ENCODE results near the gene DCUN1D2.

Gene DCUN1D2

GRCh38 chr13:113428469-113428865 lies 62.0 kb downstream of the DCUN1D2 start:
- Histone ChIP-seq H3K4me1 (ENCODE audit: control insufficient read depth, insufficient read depth, low read length, poor library complexity, severe bottlenecking) (no peaks in the 10 kb centered on the region), H3K27ac (ENCODE audit: insufficient read depth, low read length, poor library complexity, severe bottlenecking) (no peak overlapping the region), H3K4me3 (ENCODE audit: insufficient read depth, low read depth, low read length, poor library complexity, severe bottlenecking) (no peak overlapping the region), H3K36me3 (ENCODE audit: control insufficient read depth, insufficient read depth, low read length) (no peaks in the 10 kb centered on the region), H3K27me3 (replicated peaks; ENCODE audit: control insufficient read depth, insufficient read depth, low read length, poor library complexity, severe bottlenecking) (no peaks in the 10 kb centered on the region), H3K9me3 (ENCODE audit: control insufficient read depth, low read length) (no peaks in the 10 kb centered on the region)
- DNase-seq = no peak

GRCh38 chr13:113427562-113428468 lies 62.7 kb downstream of the DCUN1D2 start:
- Histone ChIP-seq H3K9me3 (ENCODE audit: control insufficient read depth, low read length) (no peaks in the 10 kb centered on the region), H3K27me3 (replicated peaks; ENCODE audit: control insufficient read depth, insufficient read depth, low read length, poor library complexity, severe bottlenecking) (no peaks in the 10 kb centered on the region), H3K4me3 (ENCODE audit: insufficient read depth, low read depth, low read length, poor library complexity, severe bottlenecking) (no peak overlapping the region), H3K36me3 (ENCODE audit: control insufficient read depth, insufficient read depth, low read length) (no peaks in the 10 kb centered on the region), H3K4me1 (ENCODE audit: control insufficient read depth, insufficient read depth, low read length, poor library complexity, severe bottlenecking) (no peaks in the 10 kb centered on the region), H3K27ac (ENCODE audit: insufficient read depth, low read length, poor library complexity, severe bottlenecking) (no peak overlapping the region)
- DNase-seq = no peak

- no peaks in the 10 kb centered on the region for H3K9me3 ChIP-seq (ENCODE audit: control insufficient read depth, low read length)
- H3K4me1 ChIP-seq (ENCODE audit: control insufficient read depth, insufficient read depth, low read length, poor library complexity, severe bottlenecking) = no peaks in the 10 kb centered on the region
- H3K36me3 ChIP-seq (ENCODE audit: control insufficient read depth, insufficient read depth, low read length) = no peaks in the 10 kb centered on the region
- no peak overlapping the region for H3K27ac ChIP-seq (ENCODE audit: insufficient read depth, low read length, poor library complexity, severe bottlenecking)
- no peak overlapping the region for H3K4me3 ChIP-seq (ENCODE audit: insufficient read depth, low read depth, low read length, poor library complexity, severe bottlenecking)
- H3K27me3 ChIP-seq (replicated peaks; ENCODE audit: control insufficient read depth, insufficient read depth, low read length, poor library complexity, severe bottlenecking) = no peaks in the 10 kb centered on the region
- DNase-seq = no peak
Measured at GRCh38 chr13:113426591-113426986, 63.9 kb downstream of the DCUN1D2 start.

GRCh38 chr13:113425941-113426590 lies 64.4 kb downstream of the DCUN1D2 start:
- Histone ChIP-seq H3K36me3 (ENCODE audit: control insufficient read depth, insufficient read depth, low read length) (no peaks in the 10 kb centered on the region), H3K4me3 (ENCODE audit: insufficient read depth, low read depth, low read length, poor library complexity, severe bottlenecking) (no peak overlapping the region), H3K4me1 (ENCODE audit: control insufficient read depth, insufficient read depth, low read length, poor library complexity, severe bottlenecking) (no peaks in the 10 kb centered on the region), H3K27ac (ENCODE audit: insufficient read depth, low read length, poor library complexity, severe bottlenecking) (no peak overlapping the region), H3K27me3 (replicated peaks; ENCODE audit: control insufficient read depth, insufficient read depth, low read length, poor library complexity, severe bottlenecking) (no peaks in the 10 kb centered on the region), H3K9me3 (ENCODE audit: control insufficient read depth, low read length) (no peaks in the 10 kb centered on the region)
- DNase-seq = no peak

GRCh38 chr13:113423520-113424163 lies 66.9 kb downstream of the DCUN1D2 start:
- no peaks in the 10 kb centered on the region for H3K4me1 ChIP-seq (ENCODE audit: control insufficient read depth, insufficient read depth, low read length, poor library complexity, severe bottlenecking)
- no peak for DNase-seq
- H3K27me3 ChIP-seq (replicated peaks; ENCODE audit: control insufficient read depth, insufficient read depth, low read length, poor library complexity, severe bottlenecking) = no peaks in the 10 kb centered on the region
- H3K9me3 ChIP-seq (ENCODE audit: control insufficient read depth, low read length) = no peaks in the 10 kb centered on the region
- no peaks in the 10 kb centered on the region for H3K36me3 ChIP-seq (ENCODE audit: control insufficient read depth, insufficient read depth, low read length)
- no peak overlapping the region for H3K27ac ChIP-seq (ENCODE audit: insufficient read depth, low read length, poor library complexity, severe bottlenecking)
- no peak overlapping the region for H3K4me3 ChIP-seq (ENCODE audit: insufficient read depth, low read depth, low read length, poor library complexity, severe bottlenecking)

GRCh38 chr13:113422807-113423519 lies 67.5 kb downstream of the DCUN1D2 start:
- no peaks in the 10 kb centered on the region for H3K27me3 ChIP-seq (replicated peaks; ENCODE audit: control insufficient read depth, insufficient read depth, low read length, poor library complexity, severe bottlenecking)
- DNase-seq = no peak
- H3K27ac ChIP-seq (ENCODE audit: insufficient read depth, low read length, poor library complexity, severe bottlenecking) = no peak overlapping the region
- H3K4me1 ChIP-seq (ENCODE audit: control insufficient read depth, insufficient read depth, low read length, poor library complexity, severe bottlenecking) = no peaks in the 10 kb centered on the region
- no peaks in the 10 kb centered on the region for H3K36me3 ChIP-seq (ENCODE audit: control insufficient read depth, insufficient read depth, low read length)
- H3K9me3 ChIP-seq (ENCODE audit: control insufficient read depth, low read length) = no peaks in the 10 kb centered on the region
- no peak overlapping the region for H3K4me3 ChIP-seq (ENCODE audit: insufficient read depth, low read depth, low read length, poor library complexity, severe bottlenecking)

- Histone ChIP-seq H3K27ac (ENCODE audit: insufficient read depth, low read length, poor library complexity, severe bottlenecking) (no peak overlapping the region), H3K9me3 (ENCODE audit: control insufficient read depth, low read length) (no peaks in the 10 kb centered on the region), H3K4me1 (ENCODE audit: control insufficient read depth, insufficient read depth, low read length, poor library complexity, severe bottlenecking) (no peaks in the 10 kb centered on the region), H3K27me3 (replicated peaks; ENCODE audit: control insufficient read depth, insufficient read depth, low read length, poor library complexity, severe bottlenecking) (no peaks in the 10 kb centered on the region), H3K36me3 (ENCODE audit: control insufficient read depth, insufficient read depth, low read length) (no peaks in the 10 kb centered on the region), H3K4me3 (ENCODE audit: insufficient read depth, low read depth, low read length, poor library complexity, severe bottlenecking) (no peak overlapping the region)
- no peak for DNase-seq
Measured at GRCh38 chr13:113421673-113422270, 68.7 kb downstream of the DCUN1D2 start.

GRCh38 chr13:113420833-113421600 lies 69.5 kb downstream of the DCUN1D2 start:
- Histone ChIP-seq H3K27ac (ENCODE audit: insufficient read depth, low read length, poor library complexity, severe bottlenecking) (no peak overlapping the region), H3K4me1 (ENCODE audit: control insufficient read depth, insufficient read depth, low read length, poor library complexity, severe bottlenecking) (no peaks in the 10 kb centered on the region), H3K27me3 (replicated peaks; ENCODE audit: control insufficient read depth, insufficient read depth, low read length, poor library complexity, severe bottlenecking) (no peaks in the 10 kb centered on the region), H3K9me3 (ENCODE audit: control insufficient read depth, low read length) (no peaks in the 10 kb centered on the region), H3K4me3 (ENCODE audit: insufficient read depth, low read depth, low read length, poor library complexity, severe bottlenecking) (no peak overlapping the region), H3K36me3 (ENCODE audit: control insufficient read depth, insufficient read depth, low read length) (no peaks in the 10 kb centered on the region)
- no peak for DNase-seq

GRCh38 chr13:113420232-113420631 lies 70.3 kb downstream of the DCUN1D2 start:
- H3K27ac ChIP-seq (ENCODE audit: insufficient read depth, low read length, poor library complexity, severe bottlenecking) = no peak overlapping the region
- H3K4me1 ChIP-seq (ENCODE audit: control insufficient read depth, insufficient read depth, low read length, poor library complexity, severe bottlenecking) = no peaks in the 10 kb centered on the region
- DNase-seq = no peak
- no peak overlapping the region for H3K4me3 ChIP-seq (ENCODE audit: insufficient read depth, low read depth, low read length, poor library complexity, severe bottlenecking)
- H3K36me3 ChIP-seq (ENCODE audit: control insufficient read depth, insufficient read depth, low read length) = no peaks in the 10 kb centered on the region
- no peaks in the 10 kb centered on the region for H3K27me3 ChIP-seq (replicated peaks; ENCODE audit: control insufficient read depth, insufficient read depth, low read length, poor library complexity, severe bottlenecking)
- no peaks in the 10 kb centered on the region for H3K9me3 ChIP-seq (ENCODE audit: control insufficient read depth, low read length)
